Lower leg skin (tissue), 3 donors: Measurements from ENCODE around the gene SLC13A3.

Experiments used
- CTCF ChIP-seq, 3 donors: fragments of 450-650 bp; IDR thresholded peaks; one replicate each; pipeline ENCODE4 v1.5.1; 2016; ENCODE audit warnings: antibody characterized with exemption in 3 of 3, mild to moderate bottlenecking in 3 of 3, moderate library complexity in 2 of 3
- POLR2A ChIP-seq, 2 donors: fragments of 450-650 bp; IDR thresholded peaks; one replicate each; pipeline ENCODE4 v1.6.1; 2016 to 2017; ENCODE audit warnings: antibody characterized with exemption in 2 of 2, mild to moderate bottlenecking in 1 of 2, moderate library complexity in 1 of 2

GRCh38 chr20:46566125-46566524, 85.1 kb downstream of the SLC13A3 start:
- TF ChIP-seq CTCF (IDR thresholded peaks at IDR 0.05) = no peak
- TF ChIP-seq POLR2A (IDR thresholded peaks at IDR 0.05) = no peak
